Stimulated activated CD4-positive, alpha-beta T cell treated with anti-CD3 and anti-CD28 coated beads, Interleukin-1b, Interleukin-23, amount 100 ng/mL, for 1 hour (primary cell): ENCODE results near the gene RIN2.

ENCODE experiments used
- DNase-seq, 2 donors: peaks; one replicate each; pipeline ENCODE4 v3.0.0-alpha.2; 2020; ENCODE audit warnings: low read depth in 2 of 2

The RIN2 gene, protein sequence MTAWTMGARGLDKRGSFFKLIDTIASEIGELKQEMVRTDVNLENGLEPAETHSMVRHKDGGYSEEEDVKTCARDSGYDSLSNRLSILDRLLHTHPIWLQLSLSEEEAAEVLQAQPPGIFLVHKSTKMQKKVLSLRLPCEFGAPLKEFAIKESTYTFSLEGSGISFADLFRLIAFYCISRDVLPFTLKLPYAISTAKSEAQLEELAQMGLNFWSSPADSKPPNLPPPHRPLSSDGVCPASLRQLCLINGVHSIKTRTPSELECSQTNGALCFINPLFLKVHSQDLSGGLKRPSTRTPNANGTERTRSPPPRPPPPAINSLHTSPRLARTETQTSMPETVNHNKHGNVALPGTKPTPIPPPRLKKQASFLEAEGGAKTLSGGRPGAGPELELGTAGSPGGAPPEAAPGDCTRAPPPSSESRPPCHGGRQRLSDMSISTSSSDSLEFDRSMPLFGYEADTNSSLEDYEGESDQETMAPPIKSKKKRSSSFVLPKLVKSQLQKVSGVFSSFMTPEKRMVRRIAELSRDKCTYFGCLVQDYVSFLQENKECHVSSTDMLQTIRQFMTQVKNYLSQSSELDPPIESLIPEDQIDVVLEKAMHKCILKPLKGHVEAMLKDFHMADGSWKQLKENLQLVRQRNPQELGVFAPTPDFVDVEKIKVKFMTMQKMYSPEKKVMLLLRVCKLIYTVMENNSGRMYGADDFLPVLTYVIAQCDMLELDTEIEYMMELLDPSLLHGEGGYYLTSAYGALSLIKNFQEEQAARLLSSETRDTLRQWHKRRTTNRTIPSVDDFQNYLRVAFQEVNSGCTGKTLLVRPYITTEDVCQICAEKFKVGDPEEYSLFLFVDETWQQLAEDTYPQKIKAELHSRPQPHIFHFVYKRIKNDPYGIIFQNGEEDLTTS

GRCh38 chr20:19758133-19758500 lies at the start of gene RIN2:
Gene RIN2, plus strand, starts transcription at chr20:19758258. Its CDS starts 131,344 bp downstream, at chr20:19889602.
- no peak for DNase-seq

GRCh38 chr20:19709635-19710335 lies 48.3 kb upstream of the RIN2 start:
- no peak for DNase-seq

DNA sequence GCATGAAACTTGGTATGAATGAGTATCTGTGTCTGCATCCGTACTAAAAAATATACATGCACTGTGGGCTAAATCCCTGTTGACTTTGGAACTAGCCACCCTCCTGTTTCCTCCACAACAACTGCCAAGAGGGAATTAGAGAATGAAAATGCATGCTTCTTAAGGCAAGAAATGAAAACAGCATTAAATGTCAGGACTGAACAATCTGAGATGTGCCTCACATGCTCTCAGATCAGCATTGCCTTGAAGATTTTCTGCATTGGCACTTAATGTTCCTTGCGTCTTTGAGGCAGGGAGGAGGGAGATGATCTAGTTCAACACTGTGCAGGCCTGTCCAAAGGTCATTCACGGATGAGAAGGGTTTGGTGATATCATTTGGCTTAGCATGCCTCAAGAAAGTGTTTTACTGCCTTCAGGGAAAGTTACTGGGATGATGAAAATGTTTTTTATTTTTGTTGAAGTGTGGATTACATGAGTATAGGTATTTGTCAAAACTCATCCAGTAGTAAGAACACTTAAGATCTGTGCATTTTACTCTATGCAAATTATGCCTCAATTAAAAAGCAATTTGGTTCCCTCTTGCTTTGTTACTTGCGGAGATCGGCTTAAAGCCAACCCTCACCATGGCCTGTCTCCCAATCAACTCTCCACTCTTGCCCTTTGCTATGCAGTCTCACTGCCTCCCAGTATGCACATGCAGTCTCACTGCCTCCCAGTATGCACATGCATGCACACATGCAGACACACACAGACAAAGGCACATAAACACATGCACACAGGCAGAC lies 47.5 kb upstream of the RIN2 start:
- DNase-seq, result no peak

- no peak for DNase-seq
Measured at GRCh38 chr20:19711126-19711525, 46.9 kb upstream of the RIN2 start.

DNA sequence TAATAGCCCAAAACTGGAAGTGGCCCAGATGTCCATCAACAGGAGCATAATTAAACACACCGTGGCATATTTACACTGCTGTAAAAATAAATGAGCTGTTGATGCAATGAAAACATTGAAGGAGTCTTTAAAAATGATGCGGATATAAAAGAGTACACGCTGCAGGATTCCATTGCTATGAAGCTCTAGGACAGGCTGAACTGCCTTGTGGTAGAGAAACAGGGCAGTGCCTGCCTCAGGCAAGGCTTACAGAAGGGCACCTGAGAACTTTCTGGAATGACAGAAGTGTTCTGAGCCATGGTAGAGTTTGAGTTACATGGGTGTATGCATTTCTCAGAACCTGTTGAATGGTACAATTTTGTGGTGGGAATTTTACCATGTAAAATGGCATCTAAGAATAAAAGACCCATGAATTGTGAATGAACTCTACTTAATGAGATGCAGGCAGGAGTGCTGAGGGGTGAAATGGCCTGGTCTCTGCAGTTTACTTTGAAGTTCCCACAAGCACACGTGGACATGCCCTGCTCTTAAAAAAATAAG lies 45.3 kb upstream of the RIN2 start:
- DNase-seq, result no peak

DNA sequence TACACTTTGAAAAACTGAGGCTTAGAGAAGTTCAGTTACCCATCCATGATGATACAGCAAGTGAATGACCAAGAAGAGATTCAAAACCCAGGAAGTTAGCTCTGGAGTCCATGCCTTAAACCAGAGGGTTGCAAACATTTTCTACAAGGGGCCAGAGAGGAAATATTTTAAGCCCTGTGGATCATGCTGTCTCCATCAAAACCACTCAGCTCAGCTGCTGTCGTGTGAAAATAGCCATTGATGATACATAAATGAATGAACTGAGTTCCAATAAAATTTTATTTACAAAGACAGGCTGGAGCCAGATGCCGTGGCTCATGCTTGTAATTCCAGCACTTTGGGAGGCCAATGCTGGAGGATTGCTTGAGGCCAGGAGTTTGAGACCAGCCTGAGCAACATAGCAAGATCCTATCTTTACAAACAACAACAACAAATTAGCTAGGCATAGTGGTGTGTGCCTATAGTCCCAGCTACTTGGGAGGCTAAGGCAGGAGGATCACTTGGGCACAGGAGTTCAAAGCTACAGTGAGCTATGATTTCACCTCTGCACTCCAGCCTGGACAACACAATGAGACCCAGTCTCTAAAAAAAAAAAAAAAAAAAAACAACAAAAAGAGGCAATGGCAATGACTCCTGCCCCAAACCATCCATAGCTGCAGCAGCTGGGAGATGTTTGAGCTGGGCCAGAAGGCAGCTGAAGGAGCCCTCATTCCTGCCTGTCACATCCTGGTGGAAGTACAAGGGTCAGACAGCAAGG lies 44.1 kb upstream of the RIN2 start:
- DNase-seq, result no peak

GRCh38 chr20:19714579-19714840 lies 43.5 kb upstream of the RIN2 start:
- DNase-seq, result no peak

GRCh38 chr20:19715986-19716385 lies 42.1 kb upstream of the RIN2 start:
- no peak for DNase-seq

DNA sequence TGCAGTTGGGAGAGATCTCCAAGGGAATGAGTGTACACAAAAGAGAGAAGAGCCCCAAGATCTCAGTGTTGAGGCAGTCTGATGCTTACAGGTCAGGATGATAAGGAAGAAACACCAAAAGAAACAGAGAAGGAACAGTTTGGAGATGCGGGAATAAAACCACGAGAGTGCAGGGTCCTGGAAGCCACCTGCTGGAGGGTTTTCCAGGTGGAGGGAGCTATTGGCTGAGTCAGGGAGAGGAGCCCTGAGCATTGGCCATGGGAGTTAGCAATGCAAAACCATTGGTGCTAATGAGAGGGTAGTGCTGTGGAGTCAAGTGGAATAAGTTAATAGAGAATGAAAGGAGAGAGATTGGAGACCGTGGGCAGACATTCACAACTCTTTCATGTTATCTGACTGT lies 39.2 kb upstream of the RIN2 start:
- DNase-seq, result no peak

DNA sequence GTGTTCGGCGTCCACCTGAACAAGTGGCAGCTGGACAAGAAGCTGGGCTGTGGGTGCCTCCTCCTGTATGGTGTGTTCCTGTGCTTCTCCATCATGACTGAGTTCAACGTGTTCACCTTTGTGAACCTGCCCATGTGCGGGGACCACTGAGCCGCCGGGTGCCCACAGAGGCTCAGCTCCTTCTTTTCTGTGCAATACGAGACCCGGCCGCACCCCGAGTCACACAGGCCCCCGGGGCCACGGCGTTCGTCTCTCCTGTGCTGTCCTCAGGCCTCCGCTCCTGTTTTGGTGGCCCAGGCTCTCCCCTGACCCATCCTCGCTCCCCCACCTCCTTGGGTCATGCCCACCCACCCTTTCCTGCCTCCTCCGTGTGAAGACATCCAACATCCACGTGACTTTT lies 37.1 kb upstream of the RIN2 start:
- no peak for DNase-seq

- DNase-seq, result no peak
Measured at GRCh38 chr20:19723051-19723450, 35.0 kb upstream of the RIN2 start.

DNA sequence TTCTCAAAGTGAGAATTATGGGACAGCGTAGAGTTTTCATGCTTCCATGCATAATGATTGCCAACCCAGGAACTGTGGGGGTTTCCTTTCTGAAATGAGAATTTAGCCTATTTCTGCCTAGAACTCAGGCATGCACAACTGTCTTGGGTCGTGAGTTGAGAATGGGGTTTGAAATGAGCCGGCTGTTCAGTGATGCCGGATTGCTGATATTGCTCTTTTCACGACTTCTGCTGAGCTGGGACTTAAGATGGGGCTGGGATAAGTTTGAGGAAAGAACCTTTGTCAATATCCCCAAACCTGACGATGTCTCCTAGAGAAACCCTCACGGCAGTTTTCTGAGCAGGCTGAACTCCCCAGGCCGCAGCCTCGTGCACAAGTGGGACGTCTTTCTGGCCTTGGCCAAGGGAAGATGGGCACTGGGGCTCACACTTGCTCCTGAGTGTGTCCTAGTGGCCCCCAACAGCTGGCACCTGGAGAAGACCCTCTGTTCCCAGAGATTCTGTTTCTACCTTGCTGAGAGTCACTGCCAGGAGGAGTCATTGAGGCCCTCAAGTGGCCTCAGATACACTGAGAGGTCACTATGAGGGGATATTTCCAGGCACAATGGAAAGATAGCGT lies 34.1 kb upstream of the RIN2 start:
- no peak for DNase-seq

DNA sequence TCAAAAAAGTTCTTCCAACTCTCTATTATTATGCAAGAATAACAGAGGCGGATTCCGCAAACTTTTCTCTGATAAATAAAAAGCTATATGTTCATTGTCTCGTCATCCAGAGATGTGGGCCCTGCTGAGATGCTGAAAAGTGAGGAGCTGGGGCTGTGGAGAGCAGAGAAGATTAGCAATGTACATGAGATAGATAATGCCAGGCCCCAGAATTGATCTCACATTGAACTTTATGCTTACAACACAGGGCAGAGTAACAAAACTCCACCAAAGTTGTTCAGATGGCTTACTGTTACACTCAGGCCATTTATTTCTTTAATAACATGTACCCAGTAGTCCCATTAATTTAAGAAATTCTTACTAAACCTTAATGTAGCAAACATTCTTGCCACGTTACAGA lies 32.7 kb upstream of the RIN2 start:
- DNase-seq, result no peak

DNA sequence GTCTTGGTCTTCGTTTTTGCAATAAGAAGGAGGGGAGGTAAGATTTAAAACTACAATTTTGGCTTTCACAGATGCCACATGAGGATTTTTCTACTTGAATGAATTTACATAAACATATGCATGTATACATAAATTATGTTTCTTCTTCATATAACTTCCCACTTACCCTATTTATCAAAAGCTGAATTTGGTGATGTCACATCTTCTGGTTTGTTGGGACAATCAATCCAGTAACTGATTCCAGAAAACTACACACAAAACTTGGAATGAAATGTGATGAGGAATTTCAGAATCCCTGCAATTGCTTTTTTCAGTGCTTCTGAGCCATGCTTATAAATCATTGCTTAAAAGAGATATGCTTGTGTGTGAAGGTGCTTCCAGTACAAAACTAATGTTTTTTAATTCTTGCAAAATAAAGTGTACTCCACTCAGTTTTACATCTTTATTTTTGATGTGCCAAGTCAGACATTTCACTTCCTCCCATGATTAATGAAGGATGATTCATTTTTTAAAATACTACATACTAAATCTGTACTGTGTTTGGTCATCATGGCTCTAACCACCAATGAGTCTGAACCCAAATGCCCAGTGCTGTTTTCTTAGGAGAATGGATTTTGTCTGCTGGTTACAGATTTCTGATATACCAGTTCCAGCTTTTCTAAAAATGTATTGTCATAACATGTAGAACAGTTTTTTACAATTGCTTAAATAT lies 32.1 kb upstream of the RIN2 start:
- DNase-seq, result no peak

DNA sequence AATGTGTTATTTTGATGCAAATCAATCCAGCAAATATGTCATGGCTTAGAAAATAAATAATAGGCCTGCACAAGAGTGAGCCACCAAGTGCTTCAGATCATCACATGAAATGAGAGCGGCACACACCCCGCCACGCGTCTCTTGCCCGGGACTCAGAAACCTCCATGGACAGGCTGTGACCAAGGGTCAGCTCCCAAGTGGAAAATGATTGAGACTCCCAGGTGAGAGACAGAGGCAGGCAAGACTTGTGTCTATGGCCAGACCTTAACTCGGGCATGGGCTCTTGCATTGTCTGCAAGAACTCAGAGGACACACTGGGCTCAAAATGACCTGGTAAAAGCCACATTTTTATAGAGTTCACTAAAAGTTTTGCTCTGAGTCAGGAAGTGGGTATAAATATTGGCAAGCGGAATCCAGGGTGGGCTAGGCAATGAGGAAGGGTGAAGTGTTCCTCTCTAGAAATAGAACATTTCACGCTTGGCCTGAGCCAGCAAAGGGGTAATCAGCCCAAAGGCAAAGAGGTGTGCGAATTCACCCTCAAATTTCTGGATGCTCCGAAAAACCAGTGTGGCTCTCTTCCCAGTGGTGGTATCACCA lies 30.7 kb upstream of the RIN2 start:
- no peak for DNase-seq

GRCh38 chr20:19729672-19730071 lies 28.4 kb upstream of the RIN2 start:
- DNase-seq, result no peak

DNA sequence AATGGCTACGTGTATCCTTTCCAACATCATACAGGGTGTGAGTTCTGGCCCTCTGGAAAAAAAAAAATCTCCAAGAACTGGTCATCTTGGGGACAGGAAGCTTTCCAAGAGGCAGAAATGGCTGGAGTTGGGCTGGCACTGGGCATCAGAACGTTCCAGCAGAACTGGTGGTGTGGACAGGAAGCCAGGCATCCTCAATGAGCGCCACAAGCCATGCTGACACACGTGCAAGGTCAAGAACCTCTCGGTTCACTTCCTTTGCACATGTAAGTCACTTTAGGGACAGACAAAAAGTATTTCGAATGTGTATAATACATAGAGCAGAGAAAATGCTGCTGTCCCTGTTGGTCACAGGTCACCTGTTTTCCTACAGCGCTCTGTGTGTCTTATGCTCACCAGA lies 27.4 kb upstream of the RIN2 start:
- no peak for DNase-seq

DNA sequence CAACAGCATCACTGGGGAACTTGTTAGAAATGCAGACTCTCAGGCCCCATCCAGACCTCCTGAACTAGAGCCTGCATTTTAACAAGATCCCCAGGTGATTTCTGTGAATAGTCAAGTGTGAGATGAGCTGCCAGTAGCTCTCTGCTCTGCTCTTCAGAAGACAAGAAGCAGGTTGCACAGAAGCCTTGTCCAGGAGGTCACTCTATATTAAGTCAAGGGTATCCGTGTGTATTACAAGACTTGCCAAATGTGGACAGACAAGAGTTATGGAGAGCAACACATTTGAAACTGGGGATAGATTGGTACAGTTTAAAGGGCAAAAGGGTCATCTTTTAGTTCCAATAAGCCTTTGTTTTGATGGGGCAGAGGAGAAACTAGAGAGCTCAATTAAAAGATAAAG lies 23.2 kb upstream of the RIN2 start:
- no peak for DNase-seq

DNA sequence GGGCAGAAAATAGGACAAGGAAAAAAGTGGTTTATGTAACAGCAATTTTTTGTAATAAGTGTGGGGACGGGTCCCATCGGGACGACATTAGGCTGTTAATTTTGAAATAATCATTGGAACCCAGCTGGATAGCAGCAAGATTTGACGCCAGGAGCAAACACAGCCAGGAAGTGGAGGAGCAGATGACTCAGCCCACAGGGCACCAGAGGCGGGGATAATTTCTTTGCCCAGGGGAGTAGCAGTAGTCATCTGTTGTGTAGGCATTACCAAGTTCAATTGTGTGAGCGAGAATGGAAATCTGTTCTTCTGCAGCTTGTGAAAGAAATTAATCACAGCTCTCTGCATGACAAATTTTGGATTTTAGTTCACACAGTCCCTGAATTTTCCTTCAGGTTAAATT lies 22.6 kb upstream of the RIN2 start:
- no peak for DNase-seq
